Esophagus squamous epithelium (tissue), 5 donors: Measurements from ENCODE around the gene SNX20. TPM values are rescaled to one million over a fixed set of nuclear protein-coding genes. Genes with fewer than 3 reads are reported as not detected.
A peak's percentile ranks its signal among the peaks of the same experiment; 100 is the strongest.

Source experiments
- DNase-seq: peaks from one replicate; lab custom pipeline; 2025; lab: John Stamatoyannopoulos, UW
- H3K27ac ChIP-seq, 4 donors: fragments of 200-600 bp; sonication (generic); one replicate each; pipeline ENCODE4 v1.5.1; 2016 to 2019; ENCODE audit warnings: mild to moderate bottlenecking in 1 of 4
- H3K27me3 ChIP-seq, 4 donors: fragments of 200-600 bp; sonication (generic); 1 replicate in 3 of 4; 2 replicates in 1 of 4; pipeline versions ENCODE4 v1.5.1 to v1.6.0; 2017 to 2021; ENCODE audit warnings: antibody characterized with exemption in 1 of 4
- H3K36me3 ChIP-seq, 3 donors: fragments of 200-600 bp; sonication (generic); one replicate each; pipeline ENCODE4 v1.5.1; 2016 to 2019
- H3K4me1 ChIP-seq, 3 donors: fragments of 200-600 bp; sonication (generic); one replicate each; pipeline ENCODE4 v1.5.1; 2017 to 2019
- H3K4me3 ChIP-seq, 4 donors: fragments of 200-600 bp; sonication (generic); 1 replicate in 3 of 4; 2 replicates in 1 of 4; pipeline ENCODE4 v1.5.1; 2016 to 2019; ENCODE audit warnings: mild to moderate bottlenecking in 2 of 4, moderate library complexity in 1 of 4
- H3K9me3 ChIP-seq, 3 donors: fragments of 200-600 bp; sonication (generic); one replicate each; pipeline ENCODE4 v1.5.1; 2016 to 2019
- POLR2A ChIP-seq, 4 donors: fragments of 450-650 bp; IDR thresholded peaks; one replicate each; pipeline ENCODE4 v1.6.1; 2017; ENCODE audit warnings: antibody characterized with exemption in 4 of 4, mild to moderate bottlenecking in 4 of 4, moderate library complexity in 3 of 4
- WGBS, 2 donors: methylation state at CpG; one replicate each; pipeline ENCODE4 v1.1.5; 2018; 5-methylcytosine and 5-hydroxymethylcytosine counted together
- intact Hi-C: fragments of 100-400 bp; cut with DNase I; formaldehyde crosslinking; loops from one replicate; pipeline ENCODE4 v1.15.0; 2022
- total RNA-seq, 4 donors: library from RNA; depleted of rRNA; stranded (reverse); fragments of >200 nt; gene quantifications; one replicate each; pipeline ENCODE4 v1.1.0, GENCODE V29; 2016
- TF ChIP-seq, protein P1 (sequence below), 6 experiments: fragments of 450-650 bp in 4 of 6; fragments of 200-600 bp in 2 of 6; sonication (generic) in 2 of 6; IDR thresholded peaks; one replicate each; pipeline ENCODE4 v1.5.1; 2016 to 2019; ENCODE audit warnings: antibody characterized with exemption in 6 of 6, mild to moderate bottlenecking in 4 of 6, moderate library complexity in 4 of 6
- donor health status: DM: yes; HTN: yes; CAD: no.

The SNX20 gene
- total RNA-seq, 4 donors from 2014 or later = 0.38 to 2.9 (median 1.7) TPM

- Histone ChIP-seq H3K27me3 (no peaks in the 10 kb centered on the region), H3K36me3 (peaks cover 0 to 9% (median 0%) of the 10 kb centered on the region in 3 donors), H3K9me3 (no peaks in the 10 kb centered on the region), H3K4me1 (peaks cover 17 to 42% (median 17%) of the 10 kb centered on the region in 3 donors), H3K4me3 (no peak overlapping the region), H3K27ac (peak overlapping the region in 1 of 4 donors; percentile 86)
- TF ChIP-seq POLR2A (IDR thresholded peaks at IDR 0.05) = no peak
- TF ChIP-seq, protein P1, sequence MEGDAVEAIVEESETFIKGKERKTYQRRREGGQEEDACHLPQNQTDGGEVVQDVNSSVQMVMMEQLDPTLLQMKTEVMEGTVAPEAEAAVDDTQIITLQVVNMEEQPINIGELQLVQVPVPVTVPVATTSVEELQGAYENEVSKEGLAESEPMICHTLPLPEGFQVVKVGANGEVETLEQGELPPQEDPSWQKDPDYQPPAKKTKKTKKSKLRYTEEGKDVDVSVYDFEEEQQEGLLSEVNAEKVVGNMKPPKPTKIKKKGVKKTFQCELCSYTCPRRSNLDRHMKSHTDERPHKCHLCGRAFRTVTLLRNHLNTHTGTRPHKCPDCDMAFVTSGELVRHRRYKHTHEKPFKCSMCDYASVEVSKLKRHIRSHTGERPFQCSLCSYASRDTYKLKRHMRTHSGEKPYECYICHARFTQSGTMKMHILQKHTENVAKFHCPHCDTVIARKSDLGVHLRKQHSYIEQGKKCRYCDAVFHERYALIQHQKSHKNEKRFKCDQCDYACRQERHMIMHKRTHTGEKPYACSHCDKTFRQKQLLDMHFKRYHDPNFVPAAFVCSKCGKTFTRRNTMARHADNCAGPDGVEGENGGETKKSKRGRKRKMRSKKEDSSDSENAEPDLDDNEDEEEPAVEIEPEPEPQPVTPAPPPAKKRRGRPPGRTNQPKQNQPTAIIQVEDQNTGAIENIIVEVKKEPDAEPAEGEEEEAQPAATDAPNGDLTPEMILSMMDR (IDR thresholded peaks at IDR 0.05) = no peak
- 91 to 96% methylated on average over 3 to 5 of the region's 5 CpGs for WGBS, 2 donors
- no peak for DNase-seq
- intact Hi-C loops = no loop called here
These were observed 36.4 kb upstream of the SNX20 start for GRCh38 chr16:50717494-50717893.

DNA sequence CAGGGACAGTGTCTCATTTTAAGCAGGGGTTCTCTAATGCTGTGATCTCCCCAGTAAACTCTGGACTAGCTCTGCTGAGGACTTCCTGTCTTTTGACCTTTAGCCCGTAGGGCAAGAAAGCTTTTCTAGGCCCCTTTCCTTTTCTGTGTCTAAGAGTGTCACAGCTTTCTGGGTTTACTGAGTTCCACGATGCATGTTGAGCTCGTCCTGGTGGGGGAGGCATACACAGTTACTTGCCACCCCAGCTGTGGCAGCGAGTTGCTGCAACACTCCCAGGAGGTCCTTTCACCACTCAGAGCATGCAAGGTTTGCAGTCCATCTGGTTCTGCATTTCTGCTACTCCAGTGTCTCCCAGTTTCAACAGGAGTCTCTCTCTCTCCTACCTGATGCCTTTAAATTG lies 36.0 kb upstream of the SNX20 start:
- peaks cover 17 to 46% (median 17%) of the 10 kb centered on the region in 3 donors for H3K4me1 ChIP-seq
- H3K9me3 ChIP-seq = no peaks in the 10 kb centered on the region
- TF ChIP-seq, protein P1 (IDR thresholded peaks at IDR 0.05) = no peak
- TF ChIP-seq POLR2A (IDR thresholded peaks at IDR 0.05) = no peak
- H3K27ac ChIP-seq = no peak overlapping the region
- H3K36me3 ChIP-seq = peaks cover 0 to 11% (median 0%) of the 10 kb centered on the region in 3 donors
- DNase-seq = no peak
- intact Hi-C loops = no loop called here
- WGBS, 2 donors = 80 to 83% methylated on average over 4 of the region's 4 CpGs
- H3K27me3 ChIP-seq = no peaks in the 10 kb centered on the region
- H3K4me3 ChIP-seq = no peak overlapping the region

DNA sequence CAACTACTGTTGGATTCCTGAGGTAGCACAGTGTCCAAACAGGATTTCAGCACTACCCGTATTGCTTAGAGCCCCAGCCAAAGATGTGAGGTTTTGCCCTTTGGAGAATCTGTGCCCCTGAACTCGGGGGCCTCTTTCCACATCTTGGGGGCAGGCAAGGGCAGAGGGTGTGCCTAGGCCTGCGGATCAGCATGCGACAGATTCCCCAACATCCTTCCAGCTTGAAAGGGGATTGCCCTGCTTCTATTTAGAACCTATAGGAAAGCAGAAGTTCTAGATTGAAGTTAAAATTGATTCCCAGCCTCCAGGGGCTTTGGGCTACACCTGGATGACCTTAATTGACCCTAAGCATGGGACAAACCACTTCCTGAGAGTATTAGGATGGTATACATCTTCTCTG lies 31.8 kb upstream of the SNX20 start:
- Histone ChIP-seq H3K36me3 (peaks cover 0 to 29% (median 0%) of the 10 kb centered on the region in 3 donors), H3K9me3 (no peaks in the 10 kb centered on the region), H3K27me3 (no peaks in the 10 kb centered on the region), H3K4me3 (no peak overlapping the region), H3K4me1 (peaks cover 0 to 51% (median 13%) of the 10 kb centered on the region in 3 donors), H3K27ac (no peak overlapping the region)
- 68 to 74% methylated on average over 4 of the region's 4 CpGs for WGBS, 2 donors
- no peak for DNase-seq
- intact Hi-C loops = no loop called here
- TF ChIP-seq, protein P1 (IDR thresholded peaks at IDR 0.05) = no peak
- no peak for TF ChIP-seq POLR2A (IDR thresholded peaks at IDR 0.05)

- no peaks in the 10 kb centered on the region for H3K9me3 ChIP-seq
- no peak for DNase-seq
- TF ChIP-seq POLR2A (IDR thresholded peaks at IDR 0.05) = no peak
- TF ChIP-seq, protein P1 (IDR thresholded peaks at IDR 0.05) = no peak
- H3K4me1 ChIP-seq = peaks cover 0 to 53% (median 16%) of the 10 kb centered on the region in 3 donors
- 87 to 93% methylated on average over 2 to 3 of the region's 3 CpGs for WGBS, 2 donors
- no peak overlapping the region for H3K27ac ChIP-seq
- H3K4me3 ChIP-seq = no peak overlapping the region
- no peaks in the 10 kb centered on the region for H3K27me3 ChIP-seq
- intact Hi-C loops = no loop called here
- peaks cover 0 to 29% (median 0%) of the 10 kb centered on the region in 3 donors for H3K36me3 ChIP-seq
These were observed 31.4 kb upstream of the SNX20 start for GRCh38 chr16:50712560-50712898.

DNA sequence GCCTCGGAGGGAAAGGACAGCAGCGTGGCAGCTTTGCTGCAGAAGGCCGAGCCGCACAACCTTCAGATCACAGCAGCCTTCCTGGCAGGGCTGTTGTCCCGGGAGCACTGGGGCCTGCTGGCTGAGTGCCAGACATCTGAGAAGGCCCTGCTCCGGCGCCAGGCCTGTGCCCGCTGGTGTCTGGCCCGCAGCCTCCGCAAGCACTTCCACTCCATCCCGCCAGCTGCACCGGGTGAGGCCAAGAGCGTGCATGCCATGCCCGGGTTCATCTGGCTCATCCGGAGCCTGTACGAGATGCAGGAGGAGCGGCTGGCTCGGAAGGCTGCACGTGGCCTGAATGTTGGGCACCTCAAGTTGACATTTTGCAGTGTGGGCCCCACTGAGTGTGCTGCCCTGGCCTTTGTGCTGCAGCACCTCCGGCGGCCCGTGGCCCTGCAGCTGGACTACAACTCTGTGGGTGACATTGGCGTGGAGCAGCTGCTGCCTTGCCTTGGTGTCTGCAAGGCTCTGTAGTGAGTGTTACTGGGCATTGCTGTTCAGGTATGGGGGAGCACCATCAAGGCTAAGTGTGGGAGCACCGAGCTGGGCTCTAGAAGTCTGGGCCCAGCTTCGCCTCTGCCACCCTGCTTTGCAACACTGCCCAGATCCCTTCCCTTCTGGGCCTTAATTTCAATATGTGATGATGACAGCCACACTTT lies 30.9 kb upstream of the SNX20 start:
- H3K27ac ChIP-seq = no peak overlapping the region
- no peak overlapping the region for H3K4me3 ChIP-seq
- TF ChIP-seq, protein P1 (IDR thresholded peaks at IDR 0.05) = no peak
- no peak for TF ChIP-seq POLR2A (IDR thresholded peaks at IDR 0.05)
- H3K9me3 ChIP-seq = no peaks in the 10 kb centered on the region
- H3K4me1 ChIP-seq = peaks cover 0 to 58% (median 16%) of the 10 kb centered on the region in 3 donors
- intact Hi-C loops = no loop called here
- no peaks in the 10 kb centered on the region for H3K27me3 ChIP-seq
- no peak for DNase-seq
- 92 to 100% methylated on average over 2 to 13 of the region's 25 CpGs for WGBS, 2 donors
- peaks cover 0 to 29% (median 0%) of the 10 kb centered on the region in 3 donors for H3K36me3 ChIP-seq
